ENCODE data around the gene RAPGEF1.

RAPGEF1 gene

GRCh38 chr9:131707733-131708157, 32.1 kb downstream of the RAPGEF1 start:
- DNase-seq (ENCODE audit: low read depth): no peak

- no peak for DNase-seq (ENCODE audit: low read depth)
These were observed 32.8 kb downstream of the RAPGEF1 start for GRCh38 chr9:131707050-131707449.

GRCh38 chr9:131706608-131706970, 33.3 kb downstream of the RAPGEF1 start:
- no peak for DNase-seq (ENCODE audit: low read depth)

- no peak for DNase-seq (ENCODE audit: low read depth)
These were observed 34.9 kb downstream of the RAPGEF1 start for GRCh38 chr9:131704988-131705387.

GRCh38 chr9:131704141-131704983, 35.5 kb downstream of the RAPGEF1 start:
- no peak for DNase-seq (ENCODE audit: low read depth)

GRCh38 chr9:131703697-131704096, 36.2 kb downstream of the RAPGEF1 start:
- DNase-seq (ENCODE audit: low read depth): no peak

- DNase-seq (ENCODE audit: low read depth): no peak
These were observed 37.0 kb downstream of the RAPGEF1 start for GRCh38 chr9:131702911-131703310.

- no peak for DNase-seq (ENCODE audit: low read depth)
These were observed 38.0 kb downstream of the RAPGEF1 start for GRCh38 chr9:131701789-131702337.

- DNase-seq (ENCODE audit: low read depth): no peak
These were observed 38.5 kb downstream of the RAPGEF1 start for GRCh38 chr9:131701436-131701781.

GRCh38 chr9:131700765-131701435, 39.0 kb downstream of the RAPGEF1 start:
- no peak for DNase-seq (ENCODE audit: low read depth)

GRCh38 chr9:131700076-131700475, 39.8 kb downstream of the RAPGEF1 start:
- DNase-seq (ENCODE audit: low read depth): no peak

GRCh38 chr9:131698618-131698985, 41.3 kb downstream of the RAPGEF1 start:
- DNase-seq (ENCODE audit: low read depth): no peak

GRCh38 chr9:131697908-131698617, 41.8 kb downstream of the RAPGEF1 start:
- DNase-seq (ENCODE audit: low read depth): no peak

- no peak for DNase-seq (ENCODE audit: low read depth)
These were observed 42.8 kb downstream of the RAPGEF1 start for GRCh38 chr9:131697097-131697496.

GRCh38 chr9:131695836-131696460, 43.9 kb downstream of the RAPGEF1 start:
- DNase-seq (ENCODE audit: low read depth): no peak

GRCh38 chr9:131695366-131695765, 44.5 kb downstream of the RAPGEF1 start:
- DNase-seq (ENCODE audit: low read depth): no peak

GRCh38 chr9:131693651-131694597, 46.0 kb downstream of the RAPGEF1 start:
- DNase-seq (ENCODE audit: low read depth): no peak

- DNase-seq (ENCODE audit: low read depth): no peak
These were observed 47.0 kb downstream of the RAPGEF1 start for GRCh38 chr9:131692612-131693562.

- no peak for DNase-seq (ENCODE audit: low read depth)
These were observed 47.8 kb downstream of the RAPGEF1 start for GRCh38 chr9:131691969-131692611.

All from T follicular helper cell (primary cell).